Activated CD4-positive, alpha-beta memory T cell treated with anti-CD3 and anti-CD28 coated beads, Interleukin-2, amount 10 ng/mL, durations not matched to agents 7 days and 5 days (primary cell): ENCODE data around the gene COL17A1. TPM values are rescaled to one million over a fixed set of nuclear protein-coding genes. Genes with fewer than 3 reads are reported as not detected.

Experiments
- CTCF ChIA-PET: fragments of 350-600 bp; sonication (Branson Sonifier 250); formaldehyde crosslinking; loops from one replicate; lab custom pipeline; 2021; ENCODE audit warnings: antibody characterized with exemption, inconsistent platforms; lab: Charles Lee
- POLR2A ChIA-PET: fragments of 350-600 bp; sonication (Branson Sonifier 250); formaldehyde crosslinking; loops from one replicate; lab custom pipeline; 2021; ENCODE audit warnings: antibody characterized with exemption; lab: Charles Lee
- DNase-seq: peaks from one replicate; pipeline ENCODE4 v3.0.0-alpha.2; 2020
- H3K27ac Mint-ChIP-seq: one replicate; pipeline ENCODE4 v1.8.0; 2021; ENCODE audit warnings: mild to moderate bottlenecking, mixed read lengths
- H3K27me3 Mint-ChIP-seq: one replicate; pipeline ENCODE4 v1.8.0; 2021; ENCODE audit warnings: mixed read lengths
- H3K36me3 Mint-ChIP-seq: one replicate; pipeline ENCODE4 v1.8.0; 2021; ENCODE audit warnings: low read depth, mixed read lengths
- H3K4me1 Mint-ChIP-seq: one replicate; pipeline ENCODE4 v1.8.0; 2021; ENCODE audit warnings: mixed read lengths
- H3K4me3 Mint-ChIP-seq: one replicate; pipeline ENCODE4 v1.8.0; 2021; ENCODE audit warnings: mild to moderate bottlenecking, mixed read lengths
- H3K9me3 Mint-ChIP-seq: one replicate; pipeline ENCODE4 v1.8.0; 2021; ENCODE audit warnings: mixed read lengths
- total RNA-seq, 2 experiments: library from RNA; stranded (reverse); gene quantifications; one replicate each; pipeline ENCODE4 v1.2.3, GENCODE V29; 2021

The COL17A1 gene
- total RNA-seq, 2 experiments from 2014 or later, result not detected

DNA sequence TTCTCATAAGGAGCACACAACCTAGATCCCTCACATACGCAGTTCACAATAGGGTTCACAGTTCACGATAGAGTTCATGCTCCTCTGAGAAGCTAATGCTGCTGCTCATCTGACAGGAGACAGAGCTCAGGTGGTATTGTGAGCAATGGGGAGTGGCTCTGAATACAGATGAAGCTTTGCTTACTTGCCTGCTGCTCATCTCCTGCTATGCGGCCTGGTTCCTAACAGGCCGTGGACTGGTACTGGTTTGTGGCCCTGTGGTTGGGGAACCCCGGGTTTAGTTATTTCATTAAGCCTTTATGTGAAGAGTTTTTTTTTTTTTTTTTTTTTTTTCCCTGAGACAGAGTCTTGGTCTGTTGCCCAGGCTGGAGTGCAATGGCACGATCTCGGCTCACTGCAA, 99.3 kb downstream of the COL17A1 start:
- no peaks in the 10 kb centered on the region for H3K27me3 Mint-ChIP-seq
- no peaks in the 10 kb centered on the region for H3K9me3 Mint-ChIP-seq
- no peak for DNase-seq
- H3K27ac Mint-ChIP-seq, result no peak overlapping the region
- no peak overlapping the region for H3K4me3 Mint-ChIP-seq
- ChIA-PET POLR2A (no interaction called here), CTCF (interaction anchor here (1.2 to 1.5 kb wide), 3 partner anchors 20 to 100 kb away, joined by 3 to 4 read pairs (median 4); no protein-coding TSS in a partner anchor)
- peaks cover 12% of the 10 kb centered on the region for H3K36me3 Mint-ChIP-seq
- peaks cover 51% of the 10 kb centered on the region for H3K4me1 Mint-ChIP-seq

DNA sequence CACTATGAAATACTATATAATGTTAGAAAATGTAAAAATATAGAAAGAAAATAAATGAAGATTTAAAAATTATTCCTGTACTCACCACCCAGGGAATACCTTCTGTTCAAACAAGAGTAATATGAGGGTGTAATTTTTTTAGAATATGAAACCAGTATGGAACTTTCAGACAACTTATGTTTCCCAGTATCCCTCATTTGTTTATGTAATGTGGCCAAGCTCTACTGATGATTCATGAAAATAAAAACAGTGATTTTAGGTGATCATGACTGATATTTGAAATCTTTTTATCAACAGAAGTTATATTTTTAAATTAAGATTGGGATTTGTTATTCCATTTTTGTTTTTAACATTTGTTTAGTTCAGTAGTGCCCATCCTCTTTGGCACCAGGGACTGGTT, 100.0 kb downstream of the COL17A1 start:
- CTCF ChIA-PET, result interaction anchor here (1.2 to 1.5 kb wide), 3 partner anchors 20 to 100 kb away, joined by 3 to 4 read pairs (median 4); no protein-coding TSS in a partner anchor
- Mint-ChIP-seq H3K9me3 (no peaks in the 10 kb centered on the region), H3K36me3 (peaks cover 13% of the 10 kb centered on the region), H3K4me3 (no peak overlapping the region), H3K4me1 (peaks cover 55% of the 10 kb centered on the region), H3K27ac (no peak overlapping the region), H3K27me3 (no peaks in the 10 kb centered on the region)
- POLR2A ChIA-PET, result no interaction called here
- no peak for DNase-seq

DNA sequence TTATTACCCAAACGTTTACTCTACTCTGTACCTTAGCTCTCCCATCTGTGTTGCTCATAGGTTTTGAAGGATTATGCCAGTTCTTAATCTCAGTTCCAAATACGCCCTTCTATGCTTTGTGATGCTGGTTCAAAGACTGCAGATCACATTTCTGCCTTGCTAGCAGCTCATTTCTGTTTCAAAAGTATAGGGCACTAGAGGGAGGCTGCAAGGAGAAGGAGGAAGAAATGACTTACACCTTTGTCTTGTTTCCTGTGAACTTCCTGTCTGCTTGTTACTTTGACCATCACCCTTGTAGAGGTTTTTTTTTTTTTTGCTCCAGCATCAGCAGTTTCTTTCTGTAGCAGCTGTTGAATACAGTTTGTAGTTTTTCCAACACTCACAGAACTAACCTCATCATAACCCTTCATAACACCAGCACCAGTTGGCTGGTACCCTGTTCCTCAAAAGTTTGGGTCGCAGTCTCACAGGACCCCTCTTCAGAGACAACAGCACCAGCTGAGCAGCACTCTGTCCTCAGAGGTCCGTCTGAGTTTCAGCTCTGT, 102.2 kb downstream of the COL17A1 start:
- peak; percentile 22 for DNase-seq
- peak overlapping the region; percentile 74 for H3K27ac Mint-ChIP-seq
- ChIA-PET POLR2A (interaction anchor here (0.7 to 2.9 kb wide), 14 partner anchors 12 to 291 kb away, joined by 3 to 19 read pairs (median 4); partner anchors contain the start of genes SFR1 and SLK), CTCF (interaction anchor here (0.6 to 1.8 kb wide), 10 partner anchors 8 to 140 kb away, joined by 3 to 6 read pairs (median 4); partner anchors contain the start of gene SFR1)
- H3K4me3 Mint-ChIP-seq, result peak overlapping the region; percentile 51
- no peaks in the 10 kb centered on the region for H3K27me3 Mint-ChIP-seq
- H3K36me3 Mint-ChIP-seq, result peaks cover 13% of the 10 kb centered on the region
- no peaks in the 10 kb centered on the region for H3K9me3 Mint-ChIP-seq
- peaks cover 54% of the 10 kb centered on the region for H3K4me1 Mint-ChIP-seq

DNA sequence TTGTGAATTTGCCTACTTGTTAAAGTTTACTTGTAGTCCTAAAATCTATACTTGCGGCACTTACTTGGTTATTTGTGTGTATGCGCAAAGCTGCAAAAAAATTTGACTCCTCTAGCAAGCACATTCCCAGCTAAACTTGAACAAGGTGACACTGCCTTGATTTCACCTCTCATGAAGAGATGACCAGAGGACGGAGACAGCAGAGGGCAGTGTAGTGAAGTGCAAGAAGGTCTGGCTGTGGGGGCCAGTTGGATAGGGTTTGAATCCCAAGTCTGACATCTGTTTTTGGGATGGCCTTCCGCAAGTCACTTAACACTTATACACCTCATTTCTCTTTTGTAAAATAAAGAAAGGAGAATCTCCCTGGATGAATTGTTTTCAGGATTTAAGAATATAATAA, 103.0 kb downstream of the COL17A1 start:
- DNase-seq, result no peak
- CTCF ChIA-PET, result interaction anchor here (0.8 to 1.8 kb wide), 6 partner anchors 9 to 141 kb away, joined by 3 to 6 read pairs (median 4); no protein-coding TSS in a partner anchor
- Mint-ChIP-seq H3K4me1 (peaks cover 54% of the 10 kb centered on the region), H3K27me3 (no peaks in the 10 kb centered on the region), H3K9me3 (no peaks in the 10 kb centered on the region), H3K4me3 (peak overlapping the region; percentile 12), H3K27ac (peak overlapping the region; percentile 74), H3K36me3 (peaks cover 13% of the 10 kb centered on the region)
- POLR2A ChIA-PET, result interaction anchor here (0.7 to 2.9 kb wide), 9 partner anchors 13 to 140 kb away, joined by 3 to 19 read pairs (median 5); partner anchors contain the start of genes SFR1 and SLK

Other genes with a start within 250 kb of the COL17A1 start
- 10 to 100 TPM; 16.5 to 17.9 TPM for gene SH3PXD2A, start 230.3 kb downstream of the COL17A1 start, total RNA-seq
- 10 to 100 TPM; 55.1 to 56.8 TPM for gene STN1, start 167.7 kb downstream of the COL17A1 start, total RNA-seq
- 10 to 100 TPM; 32.7 to 36.3 TPM for gene SLK, start 118.7 kb downstream of the COL17A1 start, total RNA-seq
- gene SFR1, start 36.3 kb upstream of the COL17A1 start, total RNA-seq, result 10 to 100 TPM; 17.8 to 18.7 TPM
- under 1 TPM; 0.18 to 0.25 TPM for gene CFAP43, start 146.5 kb upstream of the COL17A1 start, total RNA-seq
- 100 to 1,000 TPM; 139 to 142 TPM for gene GSTO1, start 169.0 kb upstream of the COL17A1 start, total RNA-seq
- gene GSTO2, start 183.3 kb upstream of the COL17A1 start, total RNA-seq, result 1 to 10 TPM in 1 of 2 experiments, under 1 TPM in 1; 0.88 to 1.8 TPM